GM12865 (cell line): ENCODE data around the gene BRD1.

Experiments
- DNase-seq: peaks from one replicate; pipeline ENCODE4 v3.0.0; 2010; ENCODE audit warnings: low read depth
- H3K4me3 ChIP-seq: 2 replicates; pipeline ENCODE4 v1.5.1; 2011; ENCODE audit warnings: mild to moderate bottlenecking, low read depth, low read length, control low read depth
- TF ChIP-seq, protein P1 (sequence below): IDR thresholded peaks from 2 replicates; pipeline ENCODE4 v1.5.1; 2011; ENCODE audit warnings: low read length, control low read depth, low read depth, inconsistent platforms; ENCODE audit not compliant: insufficient read depth; ENCODE audit errors: missing control alignments

BRD1 gene

DNA sequence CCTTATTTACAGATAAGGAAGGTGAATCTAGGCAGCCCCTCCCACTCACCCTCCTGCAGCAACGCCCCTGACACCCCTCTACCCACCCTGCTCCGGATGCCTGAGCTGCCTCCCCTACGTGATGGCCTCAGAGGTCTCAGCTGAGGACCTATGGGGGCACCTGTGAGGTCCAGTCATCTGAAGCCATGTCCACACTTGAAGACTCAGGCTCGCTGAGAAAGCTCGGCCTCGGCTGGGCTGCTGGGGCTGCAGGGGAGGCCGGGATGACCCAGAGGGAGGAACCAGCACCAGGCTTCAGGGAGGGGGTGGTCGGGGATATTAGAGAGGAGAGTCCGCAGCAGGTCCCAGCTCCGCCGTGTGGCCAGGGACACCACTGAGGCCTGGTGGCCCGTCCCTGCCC, 92.8 kb downstream of the BRD1 start:
- H3K4me3 ChIP-seq = no peak overlapping the region
- TF ChIP-seq, protein P1, sequence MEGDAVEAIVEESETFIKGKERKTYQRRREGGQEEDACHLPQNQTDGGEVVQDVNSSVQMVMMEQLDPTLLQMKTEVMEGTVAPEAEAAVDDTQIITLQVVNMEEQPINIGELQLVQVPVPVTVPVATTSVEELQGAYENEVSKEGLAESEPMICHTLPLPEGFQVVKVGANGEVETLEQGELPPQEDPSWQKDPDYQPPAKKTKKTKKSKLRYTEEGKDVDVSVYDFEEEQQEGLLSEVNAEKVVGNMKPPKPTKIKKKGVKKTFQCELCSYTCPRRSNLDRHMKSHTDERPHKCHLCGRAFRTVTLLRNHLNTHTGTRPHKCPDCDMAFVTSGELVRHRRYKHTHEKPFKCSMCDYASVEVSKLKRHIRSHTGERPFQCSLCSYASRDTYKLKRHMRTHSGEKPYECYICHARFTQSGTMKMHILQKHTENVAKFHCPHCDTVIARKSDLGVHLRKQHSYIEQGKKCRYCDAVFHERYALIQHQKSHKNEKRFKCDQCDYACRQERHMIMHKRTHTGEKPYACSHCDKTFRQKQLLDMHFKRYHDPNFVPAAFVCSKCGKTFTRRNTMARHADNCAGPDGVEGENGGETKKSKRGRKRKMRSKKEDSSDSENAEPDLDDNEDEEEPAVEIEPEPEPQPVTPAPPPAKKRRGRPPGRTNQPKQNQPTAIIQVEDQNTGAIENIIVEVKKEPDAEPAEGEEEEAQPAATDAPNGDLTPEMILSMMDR = no peak
- no peak for DNase-seq

DNA sequence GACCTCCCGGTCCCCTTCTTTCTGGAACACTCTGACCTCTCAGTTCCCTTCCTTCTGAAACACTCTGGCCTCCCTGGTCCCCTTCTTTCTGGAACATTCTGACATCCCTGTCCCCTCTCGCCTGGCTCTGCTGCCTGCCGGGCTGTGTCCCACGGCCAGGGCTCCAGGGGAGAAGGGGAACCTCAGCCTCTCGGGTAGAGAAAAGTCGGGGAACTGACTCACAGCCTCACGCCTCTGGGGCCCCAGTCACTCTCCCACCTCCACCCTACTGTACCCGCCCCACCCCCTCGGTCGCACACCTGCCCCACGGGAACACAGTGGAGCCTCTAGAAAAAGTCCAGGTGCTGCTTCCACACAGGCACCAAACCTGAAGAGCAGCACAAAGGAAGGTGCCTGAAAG, 93.3 kb downstream of the BRD1 start:
- no peak overlapping the region for H3K4me3 ChIP-seq
- no peak for DNase-seq
- TF ChIP-seq, protein P1 = no peak

DNA sequence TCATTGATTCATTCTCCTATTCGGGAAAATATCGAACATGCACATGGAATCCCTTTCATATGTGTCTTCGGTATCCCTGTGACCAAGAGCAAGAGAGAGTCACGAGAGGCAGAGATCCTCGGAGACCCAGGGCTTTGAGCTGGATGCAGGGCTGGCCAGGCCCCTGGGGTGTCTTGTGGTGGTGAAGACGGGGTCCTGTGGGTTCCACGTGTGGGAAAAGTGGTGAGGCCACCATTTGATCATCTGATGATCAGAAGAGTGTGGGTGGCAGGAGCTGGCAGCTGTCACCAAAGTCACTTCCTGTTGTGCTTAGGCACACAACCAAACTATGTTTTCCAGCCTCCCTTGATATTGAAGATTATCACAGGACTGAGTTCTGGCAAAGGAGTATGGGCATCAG, 94.0 kb downstream of the BRD1 start:
- TF ChIP-seq, protein P1 = no peak
- H3K4me3 ChIP-seq = no peak overlapping the region
- no peak for DNase-seq

DNA sequence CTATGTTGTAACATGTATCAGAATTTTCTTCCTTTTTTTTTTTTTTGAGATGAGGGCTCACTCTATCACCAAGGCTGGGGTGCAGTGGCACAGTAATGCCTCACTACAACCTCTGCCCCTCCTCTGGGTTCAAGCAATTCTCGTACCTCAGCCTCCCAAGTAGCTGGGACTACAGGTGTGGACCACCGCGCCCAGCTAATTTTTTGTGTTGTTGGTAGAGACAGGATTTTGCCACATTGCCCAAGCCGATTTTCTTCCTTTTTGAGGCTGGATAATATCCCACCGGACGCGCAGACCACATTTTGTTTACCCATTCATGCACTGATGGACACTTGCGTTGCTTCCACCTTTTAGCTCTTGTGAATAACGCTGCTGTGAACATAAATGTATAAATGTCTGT, 97.0 kb downstream of the BRD1 start:
- no peak overlapping the region for H3K4me3 ChIP-seq
- TF ChIP-seq, protein P1 = no peak
- DNase-seq = no peak

DNA sequence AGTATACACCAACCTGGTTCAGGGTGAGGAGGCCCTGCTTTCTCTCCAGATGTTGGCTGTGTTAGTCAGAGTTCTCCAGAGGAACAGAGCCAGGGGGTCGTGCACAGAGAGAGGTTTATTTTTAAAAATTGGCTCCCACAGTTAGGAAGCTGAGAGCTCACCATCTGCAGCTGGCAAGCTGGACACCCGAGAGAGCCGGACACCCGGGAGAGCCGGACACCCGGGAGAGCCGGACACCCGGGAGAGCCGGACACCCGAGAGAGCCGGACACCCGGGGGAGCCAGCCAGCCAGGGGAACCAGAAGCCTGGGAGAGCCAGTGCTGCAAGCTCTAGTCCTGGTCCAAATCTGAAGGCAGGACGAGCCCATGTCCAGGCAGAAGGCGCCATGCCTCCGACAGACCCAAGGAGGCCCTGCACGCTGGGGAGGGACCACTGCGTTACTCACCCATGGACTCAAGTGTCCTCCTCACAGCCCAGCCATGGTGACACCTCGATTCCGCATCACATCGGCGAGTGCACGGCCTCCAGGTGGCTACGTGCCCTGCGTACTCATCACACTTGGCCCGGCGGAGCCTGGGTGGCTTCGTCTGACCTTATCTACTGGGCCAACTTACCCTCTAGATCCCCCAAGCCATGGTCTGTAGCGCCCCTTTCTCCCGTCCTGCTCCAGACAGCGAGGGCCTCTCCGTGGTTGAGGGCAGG, 99.0 kb downstream of the BRD1 start:
- no peak overlapping the region for H3K4me3 ChIP-seq
- TF ChIP-seq, protein P1 = no peak
- DNase-seq = no peak

DNA sequence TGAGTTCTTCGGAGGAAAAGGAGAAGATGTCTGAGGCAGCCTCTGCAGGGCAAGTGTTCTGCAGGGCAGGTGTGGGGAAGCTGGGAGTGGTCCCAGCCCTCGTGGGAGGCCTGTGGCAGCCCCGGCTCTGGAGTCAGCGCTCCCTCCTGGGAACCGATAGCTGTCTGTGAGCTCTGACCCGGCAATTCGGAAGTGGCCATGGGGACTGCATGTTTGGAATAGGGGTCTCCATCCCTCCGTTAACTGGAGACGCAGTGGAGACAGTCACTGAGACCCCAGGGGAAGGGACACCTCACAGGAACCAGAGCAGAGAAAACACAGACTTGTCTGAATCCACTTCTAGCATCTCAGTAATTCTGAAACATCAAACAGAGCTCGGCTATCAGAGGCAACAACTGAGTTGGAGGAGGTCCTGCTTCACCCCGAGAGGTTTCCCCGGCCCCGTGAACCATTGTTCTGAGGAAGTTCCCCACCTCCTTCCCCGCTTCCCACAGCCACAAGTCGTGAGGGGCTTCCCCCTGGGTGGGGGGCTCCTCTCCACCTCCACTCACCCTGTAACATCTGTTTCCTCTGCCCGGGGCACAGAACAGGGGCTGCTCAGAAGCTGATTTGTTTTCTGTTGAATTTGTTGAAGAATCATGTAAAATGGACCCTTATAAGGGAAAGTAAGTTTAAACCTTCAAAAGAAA, 99.6 kb downstream of the BRD1 start:
- DNase-seq = no peak
- TF ChIP-seq, protein P1 = no peak
- H3K4me3 ChIP-seq = no peak overlapping the region
